Measurements from ENCODE around the gene FSCN2.

- no peak for TF ChIP-seq CTCF (IDR thresholded peaks at IDR 0.05 in 4 of 5, conservative IDR thresholded peaks at IDR 0.05 in 1 of 5)
- no peak for TF ChIP-seq POLR2A (IDR thresholded peaks at IDR 0.05)
Observed at GRCh38 chr17:81510785-81511553, 17.2 kb upstream of the FSCN2 start.
